Stimulated activated CD4-positive, alpha-beta T cell treated with anti-CD3 and anti-CD28 coated beads, Interleukin-4, amount 100 ng/mL, for 4 hours (primary cell): ENCODE results near the gene HERC2.
"Not testable (repeated sequence)": the region's sequence is repeated elsewhere in the genome, so short reads cannot be mapped to it uniquely, and the experiment has no call there.

Experiments used
- DNase-seq, 2 experiments: peaks; one replicate each; pipeline ENCODE4 v3.0.0-alpha.2; 2020

HERC2 gene

GRCh38 chr15:28128031-28128430 is 193.9 kb downstream of the HERC2 start:
- no peak for DNase-seq

GRCh38 chr15:28127036-28127435 is 194.9 kb downstream of the HERC2 start:
- DNase-seq = no peak

GRCh38 chr15:28125673-28126651 is 196.0 kb downstream of the HERC2 start:
- no peak for DNase-seq

GRCh38 chr15:28124841-28125240 is 197.1 kb downstream of the HERC2 start:
- DNase-seq = no peak

GRCh38 chr15:28123408-28124023 is 198.5 kb downstream of the HERC2 start:
- DNase-seq = peak; percentile 38 to 53

- no peak for DNase-seq
Measured at GRCh38 chr15:28122038-28122949, 199.7 kb downstream of the HERC2 start.

- DNase-seq = not testable (repeated sequence)
Measured at GRCh38 chr15:28121577-28121976, 200.4 kb downstream of the HERC2 start.

GRCh38 chr15:28120359-28120640 is 201.7 kb downstream of the HERC2 start:
- DNase-seq = no peak

GRCh38 chr15:28118531-28118930 is 203.4 kb downstream of the HERC2 start:
- no peak for DNase-seq

GRCh38 chr15:28118083-28118482 is 203.9 kb downstream of the HERC2 start:
- DNase-seq = no peak

GRCh38 chr15:28117432-28117990 is 204.5 kb downstream of the HERC2 start:
- DNase-seq = no peak

GRCh38 chr15:28116521-28117431 is 205.2 kb downstream of the HERC2 start:
- no peak for DNase-seq

GRCh38 chr15:28115871-28116270 is 206.1 kb downstream of the HERC2 start:
- DNase-seq = no peak

- no peak for DNase-seq
Measured at GRCh38 chr15:28114721-28115622, 207.0 kb downstream of the HERC2 start.

GRCh38 chr15:28114114-28114455 is 207.9 kb downstream of the HERC2 start:
- DNase-seq = no peak

- no peak for DNase-seq
Measured at GRCh38 chr15:28113394-28114113, 208.4 kb downstream of the HERC2 start.

- no peak for DNase-seq
Measured at GRCh38 chr15:28112962-28113361, 209.0 kb downstream of the HERC2 start.

GRCh38 chr15:28112101-28112760 is 209.7 kb downstream of the HERC2 start:
- DNase-seq = no peak

GRCh38 chr15:28111543-28111942 is 210.4 kb downstream of the HERC2 start:
- DNase-seq = no peak

GRCh38 chr15:28110481-28110881 is 211.5 kb downstream of the HERC2 start:
- no peak for DNase-seq
